Liver (tissue), 3 donors: ENCODE data around the gene CFAP90.

ENCODE experiments used
- EGR1 ChIP-seq, 2 donors: IDR thresholded peaks; 2 replicates each; pipeline ENCODE4 v1.6.1; 2016 to 2018; ENCODE audit warnings: antibody characterized with exemption in 2 of 2, low read depth in 2 of 2
- JUND ChIP-seq, 2 donors: IDR thresholded peaks; 2 replicates each; pipeline ENCODE4 v1.6.1; 2016; ENCODE audit warnings: antibody characterized with exemption in 2 of 2
- SP1 ChIP-seq: IDR thresholded peaks from 2 replicates; pipeline ENCODE4 v1.6.1; 2018; ENCODE audit warnings: antibody characterized with exemption, mild to moderate bottlenecking
- TF ChIP-seq, protein P1 (sequence below): fragments of 150-350 bp; IDR thresholded peaks from 2 replicates; pipeline ENCODE4 v1.5.1; 2017; ENCODE audit warnings: improper control_type of control experiment, low read depth, low read length; ENCODE audit not compliant: missing input control
- donor health status: healthy.
- donor health status: healthy.

DNA sequence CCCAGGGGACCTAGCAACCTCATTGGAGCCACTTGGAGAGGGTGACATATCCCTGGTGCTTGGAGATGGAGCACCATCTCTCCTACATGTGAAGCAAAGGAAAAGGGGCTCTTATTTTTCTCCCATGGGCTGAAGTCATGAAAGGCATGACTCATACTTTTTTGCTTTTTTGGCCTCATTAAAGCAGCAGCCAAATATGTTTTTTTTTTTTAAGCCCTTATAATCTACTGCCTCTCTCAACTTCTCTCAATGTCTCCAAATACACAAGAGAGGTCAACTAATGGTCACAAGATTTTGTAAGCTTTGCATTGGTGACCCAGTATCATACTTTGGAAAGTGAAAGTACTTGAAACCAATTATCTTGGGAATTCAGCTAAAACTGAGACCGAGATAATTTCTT, 1.6 kb upstream of the CFAP90 start:
- TF ChIP-seq SP1: no peak
- TF ChIP-seq, protein P1, sequence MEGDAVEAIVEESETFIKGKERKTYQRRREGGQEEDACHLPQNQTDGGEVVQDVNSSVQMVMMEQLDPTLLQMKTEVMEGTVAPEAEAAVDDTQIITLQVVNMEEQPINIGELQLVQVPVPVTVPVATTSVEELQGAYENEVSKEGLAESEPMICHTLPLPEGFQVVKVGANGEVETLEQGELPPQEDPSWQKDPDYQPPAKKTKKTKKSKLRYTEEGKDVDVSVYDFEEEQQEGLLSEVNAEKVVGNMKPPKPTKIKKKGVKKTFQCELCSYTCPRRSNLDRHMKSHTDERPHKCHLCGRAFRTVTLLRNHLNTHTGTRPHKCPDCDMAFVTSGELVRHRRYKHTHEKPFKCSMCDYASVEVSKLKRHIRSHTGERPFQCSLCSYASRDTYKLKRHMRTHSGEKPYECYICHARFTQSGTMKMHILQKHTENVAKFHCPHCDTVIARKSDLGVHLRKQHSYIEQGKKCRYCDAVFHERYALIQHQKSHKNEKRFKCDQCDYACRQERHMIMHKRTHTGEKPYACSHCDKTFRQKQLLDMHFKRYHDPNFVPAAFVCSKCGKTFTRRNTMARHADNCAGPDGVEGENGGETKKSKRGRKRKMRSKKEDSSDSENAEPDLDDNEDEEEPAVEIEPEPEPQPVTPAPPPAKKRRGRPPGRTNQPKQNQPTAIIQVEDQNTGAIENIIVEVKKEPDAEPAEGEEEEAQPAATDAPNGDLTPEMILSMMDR: no peak
- TF ChIP-seq JUND (IDR thresholded peaks at IDR 0.05): peak in 1 of 2 donors; percentile 53
- TF ChIP-seq EGR1 (IDR thresholded peaks at IDR 0.05; ENCODE audit: low read depth in 2 of 2): no peak
